ENCODE measurements around the gene EPB41L1. TPM values are rescaled to one million over a fixed set of nuclear protein-coding genes. Genes with fewer than 3 reads are reported as not detected.

The EPB41L1 gene
- total RNA-seq, 1 experiment from 2014 or later = 8.6 TPM

DNA sequence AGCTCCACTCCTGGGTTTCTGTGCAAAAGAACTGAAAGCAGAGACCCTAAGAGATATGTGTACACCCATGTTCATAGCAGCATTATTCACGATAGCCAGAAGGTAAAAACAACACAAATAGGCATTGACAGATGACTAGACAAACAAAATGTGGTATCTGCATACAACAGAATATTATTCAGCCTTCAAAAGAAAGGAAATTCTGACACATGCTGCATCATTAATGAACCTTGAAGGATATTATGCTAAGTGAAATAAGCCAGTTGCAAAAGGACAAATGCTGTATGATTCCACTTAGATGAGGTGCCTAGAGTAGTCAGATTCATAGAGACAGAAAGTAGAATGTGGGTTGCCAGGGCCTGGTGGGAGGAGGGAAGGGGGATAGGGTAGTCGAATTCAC is 99.5 kb downstream of the EPB41L1 start:
- Histone ChIP-seq H3K4me3 (ENCODE audit: low read depth in 2 of 2, low read length in 2 of 2) (no peak overlapping the region), H3K36me3 (ENCODE audit: control insufficient read depth, insufficient read depth, low read length) (peaks cover 9% of the 10 kb centered on the region), H3K4me1 (ENCODE audit: control insufficient read depth, insufficient read depth, low read length) (no peaks in the 10 kb centered on the region), H3K9me3 (ENCODE audit: control insufficient read depth, insufficient read depth, low read depth, low read length) (no peaks in the 10 kb centered on the region), H3K27ac (ENCODE audit: low read length) (no peak overlapping the region), H3K27me3 (ENCODE audit: control insufficient read depth, insufficient read depth, low read length) (no peaks in the 10 kb centered on the region)
- ChIA-PET POLR2A (no interaction called here), CTCF (no interaction called here)
- intact Hi-C loops (cut with micrococcal nuclease; ENCODE audit: unreplicated experiment) = no loop called here
- no peak for TF ChIP-seq TCF7L2 (IDR thresholded peaks at IDR 0.05; ENCODE audit: low read depth, low read length)
- TF ChIP-seq, protein P1, sequence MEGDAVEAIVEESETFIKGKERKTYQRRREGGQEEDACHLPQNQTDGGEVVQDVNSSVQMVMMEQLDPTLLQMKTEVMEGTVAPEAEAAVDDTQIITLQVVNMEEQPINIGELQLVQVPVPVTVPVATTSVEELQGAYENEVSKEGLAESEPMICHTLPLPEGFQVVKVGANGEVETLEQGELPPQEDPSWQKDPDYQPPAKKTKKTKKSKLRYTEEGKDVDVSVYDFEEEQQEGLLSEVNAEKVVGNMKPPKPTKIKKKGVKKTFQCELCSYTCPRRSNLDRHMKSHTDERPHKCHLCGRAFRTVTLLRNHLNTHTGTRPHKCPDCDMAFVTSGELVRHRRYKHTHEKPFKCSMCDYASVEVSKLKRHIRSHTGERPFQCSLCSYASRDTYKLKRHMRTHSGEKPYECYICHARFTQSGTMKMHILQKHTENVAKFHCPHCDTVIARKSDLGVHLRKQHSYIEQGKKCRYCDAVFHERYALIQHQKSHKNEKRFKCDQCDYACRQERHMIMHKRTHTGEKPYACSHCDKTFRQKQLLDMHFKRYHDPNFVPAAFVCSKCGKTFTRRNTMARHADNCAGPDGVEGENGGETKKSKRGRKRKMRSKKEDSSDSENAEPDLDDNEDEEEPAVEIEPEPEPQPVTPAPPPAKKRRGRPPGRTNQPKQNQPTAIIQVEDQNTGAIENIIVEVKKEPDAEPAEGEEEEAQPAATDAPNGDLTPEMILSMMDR (IDR thresholded peaks at IDR 0.05) = no peak
- no peak for TF ChIP-seq SIN3A (IDR thresholded peaks at IDR 0.05; ENCODE audit: borderline replicate concordance, insufficient read depth, low read depth, low read length)
- TF ChIP-seq, protein P2, sequence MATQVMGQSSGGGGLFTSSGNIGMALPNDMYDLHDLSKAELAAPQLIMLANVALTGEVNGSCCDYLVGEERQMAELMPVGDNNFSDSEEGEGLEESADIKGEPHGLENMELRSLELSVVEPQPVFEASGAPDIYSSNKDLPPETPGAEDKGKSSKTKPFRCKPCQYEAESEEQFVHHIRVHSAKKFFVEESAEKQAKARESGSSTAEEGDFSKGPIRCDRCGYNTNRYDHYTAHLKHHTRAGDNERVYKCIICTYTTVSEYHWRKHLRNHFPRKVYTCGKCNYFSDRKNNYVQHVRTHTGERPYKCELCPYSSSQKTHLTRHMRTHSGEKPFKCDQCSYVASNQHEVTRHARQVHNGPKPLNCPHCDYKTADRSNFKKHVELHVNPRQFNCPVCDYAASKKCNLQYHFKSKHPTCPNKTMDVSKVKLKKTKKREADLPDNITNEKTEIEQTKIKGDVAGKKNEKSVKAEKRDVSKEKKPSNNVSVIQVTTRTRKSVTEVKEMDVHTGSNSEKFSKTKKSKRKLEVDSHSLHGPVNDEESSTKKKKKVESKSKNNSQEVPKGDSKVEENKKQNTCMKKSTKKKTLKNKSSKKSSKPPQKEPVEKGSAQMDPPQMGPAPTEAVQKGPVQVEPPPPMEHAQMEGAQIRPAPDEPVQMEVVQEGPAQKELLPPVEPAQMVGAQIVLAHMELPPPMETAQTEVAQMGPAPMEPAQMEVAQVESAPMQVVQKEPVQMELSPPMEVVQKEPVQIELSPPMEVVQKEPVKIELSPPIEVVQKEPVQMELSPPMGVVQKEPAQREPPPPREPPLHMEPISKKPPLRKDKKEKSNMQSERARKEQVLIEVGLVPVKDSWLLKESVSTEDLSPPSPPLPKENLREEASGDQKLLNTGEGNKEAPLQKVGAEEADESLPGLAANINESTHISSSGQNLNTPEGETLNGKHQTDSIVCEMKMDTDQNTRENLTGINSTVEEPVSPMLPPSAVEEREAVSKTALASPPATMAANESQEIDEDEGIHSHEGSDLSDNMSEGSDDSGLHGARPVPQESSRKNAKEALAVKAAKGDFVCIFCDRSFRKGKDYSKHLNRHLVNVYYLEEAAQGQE (IDR thresholded peaks at IDR 0.05; ENCODE audit: insufficient read depth in 1 of 2, low read depth in 2 of 2, low read length in 1 of 2) = no peak
- no peak for TF ChIP-seq POLR2AphosphoS5 (IDR thresholded peaks at IDR 0.05; ENCODE audit: low read depth, low read length)
- DNase-seq (ENCODE audit: low read depth, low spot score) = no peak
- BruUV-seq (replicated peaks) = no TSS peak
- in situ Hi-C loops (cut with HindIII; ENCODE audit: low pct_unique_long_range_greater_than_20kb, low sequenced_read_pairs) = no loop called here
- ATAC-seq = no peak

DNA sequence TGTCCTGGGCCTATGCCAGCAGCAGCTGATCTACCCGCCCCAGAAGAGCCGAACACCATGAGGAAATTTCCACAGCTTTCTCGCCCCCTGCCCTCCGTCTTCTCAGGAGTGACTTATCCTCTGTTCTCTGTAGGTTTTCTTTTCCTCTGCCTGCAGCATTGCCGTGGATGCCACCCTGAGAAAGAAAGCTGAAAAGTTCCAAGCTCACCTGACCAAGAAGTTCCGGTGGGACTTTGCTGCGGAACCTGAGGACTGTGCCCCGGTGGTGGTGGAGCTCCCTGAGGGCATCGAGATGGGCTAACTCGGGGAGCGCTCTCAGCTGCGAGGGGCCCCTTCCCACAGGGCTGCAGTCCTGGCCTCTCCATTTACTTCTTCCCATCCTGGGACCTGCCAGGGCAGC is 100.9 kb downstream of the EPB41L1 start:
- Histone ChIP-seq H3K4me1 (ENCODE audit: control insufficient read depth, insufficient read depth, low read length) (no peaks in the 10 kb centered on the region), H3K9me3 (ENCODE audit: control insufficient read depth, insufficient read depth, low read depth, low read length) (no peaks in the 10 kb centered on the region), H3K27ac (ENCODE audit: low read length) (no peak overlapping the region), H3K4me3 (ENCODE audit: low read depth in 2 of 2, low read length in 2 of 2) (no peak overlapping the region), H3K36me3 (ENCODE audit: control insufficient read depth, insufficient read depth, low read length) (no peaks in the 10 kb centered on the region; the same call in 1 of the 2 replicates), H3K27me3 (ENCODE audit: control insufficient read depth, insufficient read depth, low read length) (no peaks in the 10 kb centered on the region)
- DNase-seq (ENCODE audit: low read depth, low spot score) (no peak), ATAC-seq (no peak)
- POLR2A ChIA-PET = no interaction called here
- intact Hi-C loops (cut with micrococcal nuclease; ENCODE audit: unreplicated experiment) = no loop called here
- CTCF ChIA-PET = no interaction called here
- in situ Hi-C loops (cut with HindIII; ENCODE audit: low pct_unique_long_range_greater_than_20kb, low sequenced_read_pairs) = no loop called here
- no TSS peak for BruUV-seq (replicated peaks)
- TF ChIP-seq, protein P1 (IDR thresholded peaks at IDR 0.05) = no peak
- TF ChIP-seq POLR2AphosphoS5 (IDR thresholded peaks at IDR 0.05; ENCODE audit: low read depth, low read length) = no peak
- no peak for TF ChIP-seq TCF7L2 (IDR thresholded peaks at IDR 0.05; ENCODE audit: low read depth, low read length)
- TF ChIP-seq, protein P2 (IDR thresholded peaks at IDR 0.05; ENCODE audit: insufficient read depth in 1 of 2, low read depth in 2 of 2, low read length in 1 of 2) = no peak
- no peak for TF ChIP-seq SIN3A (IDR thresholded peaks at IDR 0.05; ENCODE audit: borderline replicate concordance, insufficient read depth, low read depth, low read length)

Data from Panc1 (cell line).